GM23338 (cell line): ENCODE results near the gene CDK5RAP1.

Source experiments
- CREB1 ChIP-seq: fragments of 250-450 bp; sonication (Bioruptor Pico); IDR thresholded peaks from 2 replicates; pipeline ENCODE4 v1.5.0; 2020; ENCODE audit warnings: low read depth, mild to moderate bottlenecking, moderate library complexity
- EZH2 ChIP-seq: fragments of 200-600 bp; sonication (generic); IDR thresholded peaks from one replicate; pipeline ENCODE4 v1.8.0; 2017; ENCODE audit warnings: antibody characterized with exemption, mild to moderate bottlenecking, low read depth; ENCODE audit not compliant: unreplicated experiment
- EZH2phosphoT487 ChIP-seq: fragments of 200-600 bp; sonication (generic); IDR thresholded peaks from one replicate; pipeline ENCODE4 v1.8.1; 2018; ENCODE audit warnings: antibody characterized with exemption; ENCODE audit not compliant: unreplicated experiment
- JUNB ChIP-seq: IDR thresholded peaks from one replicate; pipeline ENCODE4 v1.6.1; 2016; ENCODE audit warnings: antibody characterized with exemption; ENCODE audit not compliant: unreplicated experiment
- NANOG ChIP-seq: IDR thresholded peaks from 2 replicates; pipeline ENCODE4 v1.6.1; 2016; ENCODE audit warnings: antibody characterized with exemption, borderline replicate concordance
- POLR2AphosphoS5 ChIP-seq: IDR thresholded peaks from 2 replicates; pipeline ENCODE4 v1.6.1; 2016; ENCODE audit warnings: antibody characterized with exemption, low read depth
- STAT1 ChIP-seq: IDR thresholded peaks from one replicate; pipeline ENCODE4 v1.6.1; 2016; ENCODE audit warnings: antibody characterized with exemption; ENCODE audit not compliant: unreplicated experiment
- ZNF114 ChIP-seq: fragments of 250-450 bp; sonication (Bioruptor Pico); IDR thresholded peaks from 2 replicates; pipeline ENCODE4 v1.5.0; 2020; ENCODE audit warnings: mild to moderate bottlenecking, moderate library complexity
- ZNF331 ChIP-seq: fragments of 250-450 bp; sonication (Bioruptor Pico); IDR thresholded peaks from 2 replicates; pipeline ENCODE4 v1.5.0; 2020; ENCODE audit warnings: low read depth, mild to moderate bottlenecking, moderate library complexity
- TF ChIP-seq, protein P1 (sequence below), 2 experiments: fragments of 200-600 bp in 1 of 2; sonication (generic) in 1 of 2; conservative IDR thresholded peaks; 2 replicates each; pipeline versions ENCODE4 v1.5.1 to v1.6.1; 2016 to 2017; ENCODE audit warnings: antibody characterized with exemption in 2 of 2, low read depth in 2 of 2, mild to moderate bottlenecking in 2 of 2, moderate library complexity in 1 of 2
- TF ChIP-seq, protein P2 (sequence below): IDR thresholded peaks from one replicate; pipeline ENCODE4 v1.6.1; 2018; ENCODE audit warnings: antibody characterized with exemption; ENCODE audit not compliant: unreplicated experiment
- TF ChIP-seq, protein P3 (sequence below): fragments of 250-450 bp; sonication (Bioruptor Pico); IDR thresholded peaks from 2 replicates; pipeline ENCODE4 v1.5.0; 2020; ENCODE audit warnings: mild to moderate bottlenecking, moderate library complexity
- TF ChIP-seq, protein P4 (sequence below): IDR thresholded peaks from 2 replicates; pipeline ENCODE4 v1.6.1; 2016; ENCODE audit warnings: antibody characterized with exemption

DNA sequence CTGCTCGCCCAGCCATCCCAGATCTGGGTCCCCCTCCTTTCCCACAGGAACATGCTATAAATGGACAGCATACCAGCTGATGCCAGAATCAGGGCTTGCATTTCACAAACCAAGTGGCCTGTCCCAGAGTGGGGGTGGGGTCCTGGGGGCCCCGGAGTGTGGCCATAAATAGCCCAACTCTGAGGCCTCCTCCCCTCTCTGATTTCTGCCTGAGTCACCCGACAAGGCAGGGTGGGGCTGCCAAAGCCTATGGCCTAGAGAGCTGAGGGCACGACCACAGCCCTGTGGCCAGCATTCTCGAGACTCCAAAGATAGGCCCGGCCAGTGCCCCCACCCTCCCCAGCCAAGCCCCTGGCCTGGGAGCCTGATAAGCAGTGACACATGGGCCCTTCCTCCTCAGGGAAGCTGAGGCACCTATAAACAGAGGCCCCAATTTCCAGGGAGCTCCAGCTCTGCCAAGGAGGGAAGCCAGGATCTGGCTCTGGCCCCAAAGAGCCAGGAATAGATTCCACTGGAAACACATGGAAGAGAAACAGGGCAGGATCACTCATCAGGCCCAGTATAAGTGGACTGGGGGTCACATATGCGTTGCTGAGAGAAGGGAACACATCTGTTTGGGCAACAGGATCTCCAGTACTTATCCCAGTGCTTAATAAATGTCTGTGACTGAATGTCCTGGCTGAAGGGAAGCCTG lies 22.0 kb upstream of the CDK5RAP1 start:
- TF ChIP-seq, protein P1, sequence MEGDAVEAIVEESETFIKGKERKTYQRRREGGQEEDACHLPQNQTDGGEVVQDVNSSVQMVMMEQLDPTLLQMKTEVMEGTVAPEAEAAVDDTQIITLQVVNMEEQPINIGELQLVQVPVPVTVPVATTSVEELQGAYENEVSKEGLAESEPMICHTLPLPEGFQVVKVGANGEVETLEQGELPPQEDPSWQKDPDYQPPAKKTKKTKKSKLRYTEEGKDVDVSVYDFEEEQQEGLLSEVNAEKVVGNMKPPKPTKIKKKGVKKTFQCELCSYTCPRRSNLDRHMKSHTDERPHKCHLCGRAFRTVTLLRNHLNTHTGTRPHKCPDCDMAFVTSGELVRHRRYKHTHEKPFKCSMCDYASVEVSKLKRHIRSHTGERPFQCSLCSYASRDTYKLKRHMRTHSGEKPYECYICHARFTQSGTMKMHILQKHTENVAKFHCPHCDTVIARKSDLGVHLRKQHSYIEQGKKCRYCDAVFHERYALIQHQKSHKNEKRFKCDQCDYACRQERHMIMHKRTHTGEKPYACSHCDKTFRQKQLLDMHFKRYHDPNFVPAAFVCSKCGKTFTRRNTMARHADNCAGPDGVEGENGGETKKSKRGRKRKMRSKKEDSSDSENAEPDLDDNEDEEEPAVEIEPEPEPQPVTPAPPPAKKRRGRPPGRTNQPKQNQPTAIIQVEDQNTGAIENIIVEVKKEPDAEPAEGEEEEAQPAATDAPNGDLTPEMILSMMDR (conservative IDR thresholded peaks at IDR 0.05; ENCODE audit: low read depth in 2 of 2) = no peak
- TF ChIP-seq EZH2 (no peak), POLR2AphosphoS5 (no peak), EZH2phosphoT487 (no peak), JUNB (no peak), ZNF331 (CRISPR knock-in tag) (no peak), CREB1 (CRISPR knock-in tag) (no peak), NANOG (no peak), ZNF114 (CRISPR knock-in tag) (no peak), STAT1 (no peak)
- TF ChIP-seq, protein P2, sequence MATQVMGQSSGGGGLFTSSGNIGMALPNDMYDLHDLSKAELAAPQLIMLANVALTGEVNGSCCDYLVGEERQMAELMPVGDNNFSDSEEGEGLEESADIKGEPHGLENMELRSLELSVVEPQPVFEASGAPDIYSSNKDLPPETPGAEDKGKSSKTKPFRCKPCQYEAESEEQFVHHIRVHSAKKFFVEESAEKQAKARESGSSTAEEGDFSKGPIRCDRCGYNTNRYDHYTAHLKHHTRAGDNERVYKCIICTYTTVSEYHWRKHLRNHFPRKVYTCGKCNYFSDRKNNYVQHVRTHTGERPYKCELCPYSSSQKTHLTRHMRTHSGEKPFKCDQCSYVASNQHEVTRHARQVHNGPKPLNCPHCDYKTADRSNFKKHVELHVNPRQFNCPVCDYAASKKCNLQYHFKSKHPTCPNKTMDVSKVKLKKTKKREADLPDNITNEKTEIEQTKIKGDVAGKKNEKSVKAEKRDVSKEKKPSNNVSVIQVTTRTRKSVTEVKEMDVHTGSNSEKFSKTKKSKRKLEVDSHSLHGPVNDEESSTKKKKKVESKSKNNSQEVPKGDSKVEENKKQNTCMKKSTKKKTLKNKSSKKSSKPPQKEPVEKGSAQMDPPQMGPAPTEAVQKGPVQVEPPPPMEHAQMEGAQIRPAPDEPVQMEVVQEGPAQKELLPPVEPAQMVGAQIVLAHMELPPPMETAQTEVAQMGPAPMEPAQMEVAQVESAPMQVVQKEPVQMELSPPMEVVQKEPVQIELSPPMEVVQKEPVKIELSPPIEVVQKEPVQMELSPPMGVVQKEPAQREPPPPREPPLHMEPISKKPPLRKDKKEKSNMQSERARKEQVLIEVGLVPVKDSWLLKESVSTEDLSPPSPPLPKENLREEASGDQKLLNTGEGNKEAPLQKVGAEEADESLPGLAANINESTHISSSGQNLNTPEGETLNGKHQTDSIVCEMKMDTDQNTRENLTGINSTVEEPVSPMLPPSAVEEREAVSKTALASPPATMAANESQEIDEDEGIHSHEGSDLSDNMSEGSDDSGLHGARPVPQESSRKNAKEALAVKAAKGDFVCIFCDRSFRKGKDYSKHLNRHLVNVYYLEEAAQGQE = no peak
- TF ChIP-seq, protein P3, sequence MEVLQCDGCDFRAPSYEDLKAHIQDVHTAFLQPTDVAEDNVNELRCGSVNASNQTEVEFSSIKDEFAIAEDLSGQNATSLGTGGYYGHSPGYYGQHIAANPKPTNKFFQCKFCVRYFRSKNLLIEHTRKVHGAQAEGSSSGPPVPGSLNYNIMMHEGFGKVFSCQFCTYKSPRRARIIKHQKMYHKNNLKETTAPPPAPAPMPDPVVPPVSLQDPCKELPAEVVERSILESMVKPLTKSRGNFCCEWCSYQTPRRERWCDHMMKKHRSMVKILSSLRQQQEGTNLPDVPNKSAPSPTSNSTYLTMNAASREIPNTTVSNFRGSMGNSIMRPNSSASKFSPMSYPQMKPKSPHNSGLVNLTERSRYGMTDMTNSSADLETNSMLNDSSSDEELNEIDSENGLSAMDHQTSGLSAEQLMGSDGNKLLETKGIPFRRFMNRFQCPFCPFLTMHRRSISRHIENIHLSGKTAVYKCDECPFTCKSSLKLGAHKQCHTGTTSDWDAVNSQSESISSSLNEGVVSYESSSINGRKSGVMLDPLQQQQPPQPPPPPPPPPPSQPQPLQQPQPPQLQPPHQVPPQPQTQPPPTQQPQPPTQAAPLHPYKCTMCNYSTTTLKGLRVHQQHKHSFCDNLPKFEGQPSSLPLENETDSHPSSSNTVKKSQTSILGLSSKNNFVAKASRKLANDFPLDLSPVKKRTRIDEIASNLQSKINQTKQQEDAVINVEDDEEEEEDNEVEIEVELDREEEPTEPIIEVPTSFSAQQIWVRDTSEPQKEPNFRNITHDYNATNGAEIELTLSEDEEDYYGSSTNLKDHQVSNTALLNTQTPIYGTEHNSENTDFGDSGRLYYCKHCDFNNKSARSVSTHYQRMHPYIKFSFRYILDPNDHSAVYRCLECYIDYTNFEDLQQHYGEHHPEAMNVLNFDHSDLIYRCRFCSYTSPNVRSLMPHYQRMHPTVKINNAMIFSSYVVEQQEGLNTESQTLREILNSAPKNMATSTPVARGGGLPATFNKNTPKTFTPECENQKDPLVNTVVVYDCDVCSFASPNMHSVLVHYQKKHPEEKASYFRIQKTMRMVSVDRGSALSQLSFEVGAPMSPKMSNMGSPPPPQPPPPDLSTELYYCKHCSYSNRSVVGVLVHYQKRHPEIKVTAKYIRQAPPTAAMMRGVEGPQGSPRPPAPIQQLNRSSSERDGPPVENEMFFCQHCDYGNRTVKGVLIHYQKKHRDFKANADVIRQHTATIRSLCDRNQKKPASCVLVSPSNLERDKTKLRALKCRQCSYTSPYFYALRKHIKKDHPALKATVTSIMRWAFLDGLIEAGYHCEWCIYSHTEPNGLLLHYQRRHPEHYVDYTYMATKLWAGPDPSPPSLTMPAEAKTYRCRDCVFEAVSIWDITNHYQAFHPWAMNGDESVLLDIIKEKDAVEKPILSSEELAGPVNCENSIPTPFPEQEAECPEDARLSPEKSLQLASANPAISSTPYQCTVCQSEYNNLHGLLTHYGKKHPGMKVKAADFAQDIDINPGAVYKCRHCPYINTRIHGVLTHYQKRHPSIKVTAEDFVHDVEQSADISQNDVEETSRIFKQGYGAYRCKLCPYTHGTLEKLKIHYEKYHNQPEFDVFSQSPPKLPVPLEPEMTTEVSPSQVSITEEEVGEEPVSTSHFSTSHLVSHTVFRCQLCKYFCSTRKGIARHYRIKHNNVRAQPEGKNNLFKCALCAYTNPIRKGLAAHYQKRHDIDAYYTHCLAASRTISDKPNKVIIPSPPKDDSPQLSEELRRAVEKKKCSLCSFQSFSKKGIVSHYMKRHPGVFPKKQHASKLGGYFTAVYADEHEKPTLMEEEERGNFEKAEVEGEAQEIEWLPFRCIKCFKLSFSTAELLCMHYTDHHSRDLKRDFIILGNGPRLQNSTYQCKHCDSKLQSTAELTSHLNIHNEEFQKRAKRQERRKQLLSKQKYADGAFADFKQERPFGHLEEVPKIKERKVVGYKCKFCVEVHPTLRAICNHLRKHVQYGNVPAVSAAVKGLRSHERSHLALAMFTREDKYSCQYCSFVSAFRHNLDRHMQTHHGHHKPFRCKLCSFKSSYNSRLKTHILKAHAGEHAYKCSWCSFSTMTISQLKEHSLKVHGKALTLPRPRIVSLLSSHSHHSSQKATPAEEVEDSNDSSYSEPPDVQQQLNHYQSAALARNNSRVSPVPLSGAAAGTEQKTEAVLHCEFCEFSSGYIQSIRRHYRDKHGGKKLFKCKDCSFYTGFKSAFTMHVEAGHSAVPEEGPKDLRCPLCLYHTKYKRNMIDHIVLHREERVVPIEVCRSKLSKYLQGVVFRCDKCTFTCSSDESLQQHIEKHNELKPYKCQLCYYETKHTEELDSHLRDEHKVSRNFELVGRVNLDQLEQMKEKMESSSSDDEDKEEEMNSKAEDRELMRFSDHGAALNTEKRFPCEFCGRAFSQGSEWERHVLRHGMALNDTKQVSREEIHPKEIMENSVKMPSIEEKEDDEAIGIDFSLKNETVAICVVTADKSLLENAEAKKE (CRISPR knock-in tag) = no peak
- TF ChIP-seq, protein P4, sequence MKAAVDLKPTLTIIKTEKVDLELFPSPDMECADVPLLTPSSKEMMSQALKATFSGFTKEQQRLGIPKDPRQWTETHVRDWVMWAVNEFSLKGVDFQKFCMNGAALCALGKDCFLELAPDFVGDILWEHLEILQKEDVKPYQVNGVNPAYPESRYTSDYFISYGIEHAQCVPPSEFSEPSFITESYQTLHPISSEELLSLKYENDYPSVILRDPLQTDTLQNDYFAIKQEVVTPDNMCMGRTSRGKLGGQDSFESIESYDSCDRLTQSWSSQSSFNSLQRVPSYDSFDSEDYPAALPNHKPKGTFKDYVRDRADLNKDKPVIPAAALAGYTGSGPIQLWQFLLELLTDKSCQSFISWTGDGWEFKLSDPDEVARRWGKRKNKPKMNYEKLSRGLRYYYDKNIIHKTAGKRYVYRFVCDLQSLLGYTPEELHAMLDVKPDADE = no peak
